ENCODE measurements around the gene ALX4. TPM values are rescaled to one million over a fixed set of nuclear protein-coding genes. Genes with fewer than 3 reads are reported as not detected.

Gene ALX4
- total RNA-seq, 1 experiment from 2014 or later = 41.6 TPM

DNA sequence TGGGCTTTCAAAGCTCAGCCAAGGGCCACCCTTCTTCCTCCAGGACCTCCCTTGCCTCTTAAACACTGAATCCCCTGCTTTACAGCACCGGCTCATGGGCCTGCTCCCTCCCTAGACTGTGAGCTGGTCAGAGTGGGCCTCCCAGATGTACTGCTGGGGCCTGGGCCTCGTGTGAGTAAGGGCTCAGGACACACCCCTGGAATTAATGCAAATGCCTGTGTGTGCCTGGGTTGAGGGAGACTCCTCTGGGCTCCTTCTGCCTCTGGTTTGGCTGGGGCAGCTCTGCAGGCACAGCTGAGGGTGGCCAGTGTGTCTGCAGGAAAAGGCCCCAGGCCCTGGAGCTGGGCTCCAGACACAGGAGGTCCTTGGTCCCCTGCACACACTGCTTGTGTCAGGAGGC, 24.2 kb downstream of the ALX4 start:
- H3K27ac ChIP-seq = no peak overlapping the region; the same call in 1 of the 2 replicates
- no peaks in the 10 kb centered on the region for H3K9me3 ChIP-seq (replicated peaks)
- H3K27me3 ChIP-seq (replicated peaks) = no peaks in the 10 kb centered on the region
- H3K36me3 ChIP-seq = peaks cover 52% of the 10 kb centered on the region
- no peak for DNase-seq (ENCODE audit: low read depth in 1 of 2, low spot score in 2 of 2)
- no peak overlapping the region for H3K4me3 ChIP-seq
- H3K4me1 ChIP-seq (replicated peaks) = peaks cover 52% of the 10 kb centered on the region

DNA sequence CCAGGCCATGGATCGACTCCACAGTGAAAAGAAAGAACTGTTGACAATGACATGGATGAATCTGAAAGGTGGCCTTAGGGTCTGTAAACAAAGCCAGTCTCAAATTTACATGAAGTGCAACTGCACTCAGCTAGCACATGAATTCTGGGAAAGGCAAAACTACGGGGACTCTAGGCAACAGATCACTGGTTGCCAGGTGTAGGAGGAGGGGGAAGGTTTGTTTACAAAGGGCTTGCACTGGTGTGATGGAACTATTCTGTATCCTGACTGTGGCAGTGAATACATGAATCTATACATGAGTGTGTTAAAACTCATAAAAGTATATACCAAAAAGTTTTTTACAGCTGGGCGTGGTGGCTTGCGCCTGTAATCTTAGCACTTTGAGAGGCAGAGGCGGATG, 27.3 kb downstream of the ALX4 start:
- Histone ChIP-seq H3K36me3 (peaks cover 62% of the 10 kb centered on the region), H3K9me3 (replicated peaks) (no peaks in the 10 kb centered on the region), H3K4me1 (replicated peaks) (peaks cover 21% of the 10 kb centered on the region), H3K4me3 (no peak overlapping the region), H3K27me3 (replicated peaks) (no peaks in the 10 kb centered on the region), H3K27ac (no peak overlapping the region)
- no peak for DNase-seq (ENCODE audit: low read depth in 1 of 2, low spot score in 2 of 2)

DNA sequence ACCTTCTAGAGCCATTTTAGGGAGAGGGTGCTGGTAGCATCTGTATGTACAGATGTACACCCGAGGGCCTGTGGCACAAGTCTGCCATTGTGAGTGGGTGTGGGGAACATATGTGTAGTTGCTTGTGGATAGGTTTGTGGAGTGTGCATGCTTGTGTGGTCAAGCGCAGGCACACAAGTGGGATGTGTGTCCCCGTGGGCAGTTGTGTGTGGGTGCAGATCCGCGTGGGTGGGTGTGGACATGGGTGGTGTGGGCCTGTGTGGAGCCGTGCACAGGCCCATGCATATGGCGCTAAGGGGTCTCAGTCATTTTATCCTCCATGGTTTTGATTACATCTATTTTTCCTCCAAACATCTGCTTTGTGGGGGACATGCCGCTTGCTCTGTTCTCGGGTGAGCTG, 28.8 kb downstream of the ALX4 start:
- H3K27me3 ChIP-seq (replicated peaks) = no peaks in the 10 kb centered on the region
- peaks cover 6% of the 10 kb centered on the region for H3K4me1 ChIP-seq (replicated peaks)
- no peaks in the 10 kb centered on the region for H3K9me3 ChIP-seq (replicated peaks)
- no peak overlapping the region for H3K27ac ChIP-seq
- no peak overlapping the region for H3K4me3 ChIP-seq
- no peak for DNase-seq (ENCODE audit: low read depth in 1 of 2, low spot score in 2 of 2)
- H3K36me3 ChIP-seq = peaks cover 67% of the 10 kb centered on the region

DNA sequence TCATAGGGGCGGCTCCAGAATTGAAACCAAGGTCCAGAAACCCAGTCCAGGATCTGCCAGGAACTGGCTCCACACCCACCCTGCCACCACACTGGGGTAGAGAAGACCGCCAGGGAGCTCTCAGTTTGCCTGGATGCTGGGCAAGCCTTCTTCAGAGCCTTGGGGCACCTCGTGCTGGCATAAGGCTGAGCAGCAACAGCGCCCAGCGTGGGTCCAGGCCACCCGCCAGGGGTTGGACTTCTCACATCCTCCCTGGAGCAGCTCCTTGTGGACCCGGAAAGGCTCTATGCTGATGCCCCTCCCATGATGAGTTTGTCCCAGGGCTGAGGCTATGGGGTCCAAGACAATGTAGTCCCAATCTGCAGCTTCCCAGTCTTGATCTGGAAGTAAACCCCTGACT, 29.7 kb downstream of the ALX4 start:
- no peaks in the 10 kb centered on the region for H3K4me1 ChIP-seq (replicated peaks)
- no peaks in the 10 kb centered on the region for H3K27me3 ChIP-seq (replicated peaks)
- H3K36me3 ChIP-seq = peaks cover 69% of the 10 kb centered on the region
- H3K4me3 ChIP-seq = no peak overlapping the region
- no peak overlapping the region for H3K27ac ChIP-seq
- H3K9me3 ChIP-seq (replicated peaks) = no peaks in the 10 kb centered on the region
- no peak for DNase-seq (ENCODE audit: low read depth in 1 of 2, low spot score in 2 of 2)

DNA sequence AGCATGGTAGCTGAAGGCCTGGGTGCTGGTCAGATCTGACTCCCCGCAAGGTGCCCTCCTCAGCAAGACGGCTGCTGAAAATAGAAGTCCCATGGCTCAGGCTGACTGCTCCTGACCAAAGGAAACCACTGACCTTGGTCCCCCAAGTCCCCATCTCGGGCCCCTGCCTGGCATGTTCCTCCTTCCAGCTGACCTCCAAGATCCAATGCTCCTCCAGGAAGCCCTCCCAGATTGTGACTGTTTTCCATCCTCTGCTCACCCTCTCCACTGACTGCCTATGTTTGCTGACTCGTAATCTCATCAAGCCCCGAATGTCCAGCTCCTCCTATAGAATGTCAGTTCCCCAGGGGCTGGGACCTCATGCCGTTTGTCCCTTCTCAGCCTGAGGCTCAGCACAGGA, 30.5 kb downstream of the ALX4 start:
- Histone ChIP-seq H3K4me1 (replicated peaks) (no peaks in the 10 kb centered on the region), H3K36me3 (peaks cover 74% of the 10 kb centered on the region)

DNA sequence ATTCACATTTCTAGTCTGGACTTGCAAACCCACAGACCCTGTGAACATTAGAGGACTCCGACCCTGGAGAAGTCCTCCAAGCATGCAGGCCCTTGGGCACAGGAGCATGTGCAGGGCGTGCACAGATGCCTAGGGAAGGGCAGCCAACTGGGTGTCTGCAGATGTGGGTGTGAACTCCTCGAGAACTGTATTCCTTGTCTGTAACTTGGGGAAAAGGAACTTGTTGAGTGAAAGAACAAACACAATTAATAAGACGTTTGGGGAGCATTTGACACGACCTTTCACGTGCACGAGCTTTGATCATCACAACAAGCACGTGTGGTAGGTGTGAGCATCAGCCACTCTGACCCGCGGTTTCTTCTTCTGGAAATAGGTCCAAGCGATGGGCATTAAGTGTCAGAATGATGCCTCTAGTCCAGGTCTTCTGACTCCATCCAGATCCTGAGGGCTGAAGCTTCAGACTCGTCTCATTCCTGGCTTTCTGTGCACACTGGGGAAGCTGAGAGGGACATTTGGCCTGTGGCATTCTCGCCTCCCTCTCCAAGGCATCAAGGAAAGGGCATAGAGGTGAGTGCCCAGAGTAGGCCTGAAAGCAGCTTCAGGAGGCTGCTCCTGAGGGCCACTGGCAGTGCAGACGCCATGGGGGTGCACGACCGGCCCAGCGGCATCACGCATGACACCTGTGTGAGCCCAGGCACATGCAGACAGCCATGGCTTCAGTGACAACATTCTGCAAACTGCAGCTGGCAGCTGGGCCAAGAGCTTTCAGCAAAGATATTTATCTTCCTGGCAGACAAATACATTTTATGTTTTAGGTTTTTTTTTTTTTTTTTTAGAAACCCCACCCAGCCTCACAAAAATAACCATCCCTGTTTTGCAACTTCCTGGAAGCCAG, 32.5 kb downstream of the ALX4 start:
- H3K27ac ChIP-seq = no peak overlapping the region
- no peak overlapping the region for H3K4me3 ChIP-seq
- no peaks in the 10 kb centered on the region for H3K9me3 ChIP-seq (replicated peaks)
- peaks cover 94% of the 10 kb centered on the region for H3K36me3 ChIP-seq
- DNase-seq (ENCODE audit: low read depth in 1 of 2, low spot score in 2 of 2) = no peak
- no peaks in the 10 kb centered on the region for H3K4me1 ChIP-seq (replicated peaks)
- no peaks in the 10 kb centered on the region for H3K27me3 ChIP-seq (replicated peaks)

More for the DNA sequence above, 30.5 kb downstream of the ALX4 start:
- no peak for DNase-seq (ENCODE audit: low read depth in 1 of 2, low spot score in 2 of 2)
- Histone ChIP-seq H3K9me3 (replicated peaks) (no peaks in the 10 kb centered on the region), H3K27ac (no peak overlapping the region), H3K4me3 (no peak overlapping the region), H3K27me3 (replicated peaks) (no peaks in the 10 kb centered on the region)

DNA sequence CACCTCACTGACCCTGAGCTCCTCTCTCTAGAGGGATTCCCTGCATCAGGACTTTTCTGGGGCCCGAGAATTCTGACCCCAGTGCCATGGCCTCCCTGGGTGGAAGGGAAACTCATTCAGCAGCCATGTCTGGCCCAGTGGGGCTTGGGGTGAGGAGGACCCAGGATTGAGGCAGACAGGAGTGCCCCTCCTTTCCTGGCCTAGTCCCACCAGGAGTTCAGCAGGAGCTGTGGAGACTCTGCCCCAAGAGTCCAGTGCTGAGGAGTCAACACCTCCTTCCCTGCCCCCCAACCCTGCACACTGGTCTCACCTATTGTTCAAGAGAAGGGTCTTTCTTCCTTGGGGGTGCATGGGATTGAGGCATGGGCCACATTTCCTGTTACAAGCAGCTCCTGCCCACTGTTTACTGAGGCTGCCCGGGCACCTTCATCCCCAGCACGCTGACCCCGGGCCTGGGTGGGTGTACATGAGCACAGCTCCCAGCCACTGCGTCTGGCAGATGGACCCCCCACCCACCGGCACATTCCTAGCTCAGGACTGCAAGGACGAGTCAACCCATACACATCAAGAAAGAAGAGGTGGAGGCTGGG, 33.9 kb downstream of the ALX4 start:
- Histone ChIP-seq H3K27ac (no peak overlapping the region), H3K4me3 (no peak overlapping the region), H3K36me3 (peaks cover 92% of the 10 kb centered on the region), H3K9me3 (replicated peaks) (no peaks in the 10 kb centered on the region), H3K4me1 (replicated peaks) (peaks cover 12% of the 10 kb centered on the region), H3K27me3 (replicated peaks) (no peaks in the 10 kb centered on the region)
- no peak for DNase-seq (ENCODE audit: low read depth in 1 of 2, low spot score in 2 of 2)

DNA sequence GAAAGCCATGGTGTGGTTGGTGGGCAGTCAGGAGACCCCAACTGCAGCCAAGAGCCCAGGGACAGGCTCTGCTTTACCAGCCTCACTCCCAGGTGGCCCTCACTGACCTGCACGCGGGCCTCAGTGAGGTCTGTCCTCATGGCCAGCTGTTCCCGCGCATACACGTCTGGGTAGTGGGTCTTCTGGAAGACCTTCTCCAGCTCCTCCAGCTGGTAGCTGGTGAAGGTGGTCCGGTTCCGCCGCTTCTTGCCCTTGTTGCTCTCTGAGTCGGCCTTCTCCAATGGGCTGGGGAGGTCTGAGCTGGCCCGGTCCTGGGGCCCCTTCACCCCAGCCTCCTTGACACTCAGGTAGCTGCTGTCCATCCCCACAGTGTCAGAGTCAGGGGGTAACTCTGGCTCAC, 34.7 kb downstream of the ALX4 start:
- H3K9me3 ChIP-seq (replicated peaks) = no peaks in the 10 kb centered on the region
- no peak overlapping the region for H3K27ac ChIP-seq
- DNase-seq (ENCODE audit: low read depth in 1 of 2, low spot score in 2 of 2) = no peak
- H3K27me3 ChIP-seq (replicated peaks) = no peaks in the 10 kb centered on the region
- H3K36me3 ChIP-seq = peaks cover 85% of the 10 kb centered on the region
- no peak overlapping the region for H3K4me3 ChIP-seq
- H3K4me1 ChIP-seq (replicated peaks) = peaks cover 20% of the 10 kb centered on the region

DNA sequence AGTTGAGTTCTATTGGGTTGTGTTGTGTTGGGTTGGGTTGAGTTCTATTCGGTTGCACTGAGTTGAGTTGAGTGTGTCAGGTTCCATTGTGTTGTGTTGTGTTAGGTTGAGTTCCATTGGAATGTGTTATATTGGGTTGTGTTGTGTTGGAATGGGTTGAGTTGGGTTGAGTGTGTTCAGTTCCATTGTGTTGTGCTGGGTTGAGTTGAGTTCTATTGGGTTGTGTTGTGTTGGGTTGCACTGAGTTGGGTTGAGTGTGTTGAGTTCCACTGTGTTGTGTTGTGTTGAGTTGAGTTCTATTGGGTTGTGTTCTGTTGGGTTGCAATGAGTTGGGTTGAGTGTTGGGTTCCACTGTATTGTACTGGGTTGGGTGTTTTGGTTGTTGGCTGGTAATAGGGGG, 35.5 kb downstream of the ALX4 start:
- Histone ChIP-seq H3K36me3 (peaks cover 82% of the 10 kb centered on the region), H3K9me3 (replicated peaks) (no peaks in the 10 kb centered on the region), H3K4me1 (replicated peaks) (peaks cover 28% of the 10 kb centered on the region), H3K4me3 (no peak overlapping the region), H3K27me3 (replicated peaks) (no peaks in the 10 kb centered on the region), H3K27ac (no peak overlapping the region)
- DNase-seq (ENCODE audit: low read depth in 1 of 2, low spot score in 2 of 2) = no peak

DNA sequence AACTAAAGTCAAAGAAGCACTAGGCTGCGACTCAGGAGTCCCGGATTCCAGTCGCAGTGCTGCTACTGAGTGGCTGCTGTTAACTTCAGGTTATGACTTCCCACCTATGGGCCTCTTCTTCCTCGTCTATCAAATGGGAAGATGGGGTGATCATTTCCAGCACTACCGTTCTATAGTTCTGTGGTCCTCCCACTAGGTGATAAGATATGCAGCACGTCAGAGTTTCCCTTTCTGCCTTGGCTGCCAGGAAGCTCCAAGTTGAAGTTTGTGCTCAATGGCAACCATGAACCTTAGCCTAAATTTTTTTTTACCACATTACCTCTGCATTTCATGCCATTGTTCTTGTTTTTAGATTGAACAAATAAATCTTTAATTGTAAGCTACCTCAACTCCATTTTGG, 38.7 kb downstream of the ALX4 start:
- peaks cover 45% of the 10 kb centered on the region for H3K4me1 ChIP-seq (replicated peaks)
- no peaks in the 10 kb centered on the region for H3K27me3 ChIP-seq (replicated peaks)

DNA sequence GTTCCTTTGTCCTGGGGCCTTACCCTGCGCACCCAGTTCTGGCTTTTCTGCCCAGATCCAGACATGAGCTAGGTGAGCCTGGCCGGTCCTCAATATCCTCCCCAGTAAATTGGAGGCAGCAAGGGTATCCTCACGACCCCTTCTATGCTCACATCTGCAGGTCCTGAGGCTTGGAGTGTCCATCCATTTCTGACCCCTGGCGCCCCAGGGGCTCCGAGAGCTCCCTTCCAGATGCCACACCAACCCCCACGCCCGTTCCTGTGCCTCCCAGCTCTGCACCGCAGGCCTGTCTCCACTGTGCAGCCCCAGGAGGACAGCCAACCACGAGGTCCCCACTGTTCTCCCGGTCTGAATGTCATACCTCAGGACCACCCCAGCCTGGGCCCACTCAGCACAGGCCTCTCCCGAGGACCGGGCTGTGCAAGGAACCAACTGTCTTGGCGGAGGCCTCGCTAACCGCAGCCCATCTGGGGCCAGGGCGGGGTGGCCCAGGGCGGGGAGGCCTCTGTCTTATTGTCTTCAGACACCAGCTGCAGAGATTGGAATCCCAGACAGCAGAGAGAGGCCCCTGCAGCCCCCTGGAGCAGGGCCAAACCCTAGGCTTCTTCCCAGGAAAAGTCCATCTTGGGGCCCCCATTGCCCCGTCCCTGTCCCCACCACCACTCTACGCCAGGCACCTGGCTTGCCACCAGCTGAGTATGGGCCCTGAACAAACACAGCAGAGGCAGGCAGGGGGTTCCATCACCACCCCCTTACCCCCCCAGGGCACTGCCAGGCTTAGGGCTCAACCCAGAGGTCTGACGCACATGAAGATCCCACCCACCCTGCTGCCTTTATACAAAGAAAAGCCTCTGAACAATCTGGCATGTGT, 39.3 kb downstream of the ALX4 start:
- H3K27ac ChIP-seq = peak overlapping the region; percentile 84
- H3K36me3 ChIP-seq = peaks cover 88% of the 10 kb centered on the region
- peaks cover 45% of the 10 kb centered on the region for H3K4me1 ChIP-seq (replicated peaks)
- H3K4me3 ChIP-seq = peak overlapping the region; percentile 1; the same call in 1 of the 2 replicates
- peak; percentile 100 for DNase-seq (ENCODE audit: low read depth in 1 of 2, low spot score in 2 of 2)
- H3K9me3 ChIP-seq (replicated peaks) = no peaks in the 10 kb centered on the region
- H3K27me3 ChIP-seq (replicated peaks) = no peaks in the 10 kb centered on the region

More for the DNA sequence above, 38.7 kb downstream of the ALX4 start:
- Histone ChIP-seq H3K4me3 (no peak overlapping the region), H3K9me3 (replicated peaks) (no peaks in the 10 kb centered on the region), H3K27ac (peak overlapping the region; percentile 84), H3K36me3 (peaks cover 88% of the 10 kb centered on the region)
- no peak for DNase-seq (ENCODE audit: low read depth in 1 of 2, low spot score in 2 of 2)

DNA sequence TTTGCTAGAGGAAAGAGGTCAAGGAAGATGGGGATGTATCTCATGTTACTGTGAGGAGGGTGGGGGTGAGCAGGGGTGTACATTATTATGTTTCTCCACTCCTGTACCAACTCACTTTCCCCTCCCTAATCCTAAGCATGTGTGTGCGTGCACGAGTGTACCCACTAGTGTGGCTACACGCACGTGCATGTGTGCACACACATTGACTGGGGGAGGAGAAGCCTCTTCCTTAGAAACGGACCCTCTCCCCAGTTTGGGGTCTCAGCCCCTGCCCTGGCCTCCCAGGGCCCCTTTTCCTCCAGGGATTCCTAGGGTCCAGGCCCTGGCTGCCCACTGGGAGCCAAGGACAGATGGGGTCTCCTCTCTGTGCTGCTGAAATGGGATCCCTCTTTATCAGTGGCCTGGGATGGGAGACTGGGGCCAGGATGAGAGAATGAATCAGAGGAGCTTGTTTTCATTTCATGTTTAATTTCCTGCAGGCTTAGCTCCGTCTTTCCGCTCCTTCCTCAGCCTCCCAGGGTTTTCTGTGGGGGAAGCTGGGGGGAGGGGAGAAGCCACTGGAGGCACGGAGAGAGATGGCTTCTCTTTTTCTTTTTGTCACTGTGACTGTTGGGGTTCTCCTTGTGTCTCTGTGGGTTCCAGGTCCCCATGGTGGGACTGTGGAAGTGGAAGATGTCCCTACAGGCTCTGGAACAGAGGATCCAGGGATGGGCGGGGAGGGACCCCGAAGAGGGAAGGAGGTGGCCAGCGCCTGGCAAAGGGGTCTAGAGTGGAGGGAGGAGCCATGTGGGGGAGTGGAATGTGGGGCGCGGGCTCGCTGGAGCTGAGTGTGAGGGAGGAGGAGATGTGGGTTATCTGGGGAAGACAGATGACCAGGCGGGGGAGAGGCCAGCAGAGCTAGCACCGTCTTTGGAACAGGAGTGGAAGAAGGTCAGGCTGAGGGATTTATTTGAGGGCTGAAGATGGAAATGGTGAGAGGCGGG, 40.3 kb downstream of the ALX4 start:
- Histone ChIP-seq H3K27ac (peak overlapping the region; percentile 84), H3K4me1 (replicated peaks) (peaks cover 45% of the 10 kb centered on the region), H3K27me3 (replicated peaks) (no peaks in the 10 kb centered on the region), H3K9me3 (replicated peaks) (no peaks in the 10 kb centered on the region), H3K36me3 (peaks cover 88% of the 10 kb centered on the region), H3K4me3 (peak overlapping the region; percentile 1; the same call in 1 of the 2 replicates)
- peak; percentile 89 to 93 for DNase-seq (ENCODE audit: low read depth in 1 of 2, low spot score in 2 of 2)

DNA sequence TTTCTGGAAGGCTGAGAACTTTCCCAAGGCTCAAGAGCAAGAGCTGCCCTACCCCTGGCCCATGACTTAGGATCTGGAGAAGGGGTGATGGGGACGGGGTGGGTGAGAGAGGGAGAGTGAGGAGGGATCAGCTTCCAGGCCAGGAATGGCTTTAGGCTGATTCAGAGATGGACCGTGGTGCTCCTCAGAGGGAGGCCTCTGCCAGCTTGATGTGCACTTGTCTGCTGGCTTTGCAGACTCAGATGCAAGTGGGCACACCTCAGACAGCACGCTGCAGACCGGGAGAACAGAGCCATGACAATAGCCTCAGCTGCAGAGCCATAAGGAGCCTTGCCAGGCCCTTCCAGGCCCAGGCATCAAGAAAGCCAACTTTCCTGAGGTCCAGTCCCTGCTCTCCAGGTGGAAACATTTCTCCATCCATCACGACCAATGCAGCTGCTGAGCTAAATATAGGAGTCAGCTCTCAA, 41.3 kb downstream of the ALX4 start:
- H3K4me3 ChIP-seq = no peak overlapping the region
- peaks cover 88% of the 10 kb centered on the region for H3K36me3 ChIP-seq
- no peaks in the 10 kb centered on the region for H3K9me3 ChIP-seq (replicated peaks)
- no peaks in the 10 kb centered on the region for H3K27me3 ChIP-seq (replicated peaks)
- H3K27ac ChIP-seq = peak overlapping the region; percentile 84; the same call in 1 of the 2 replicates
- H3K4me1 ChIP-seq (replicated peaks) = peaks cover 45% of the 10 kb centered on the region
- DNase-seq (ENCODE audit: low read depth in 1 of 2, low spot score in 2 of 2) = no peak
